Measurements from ENCODE around the gene GNAI1.

The GNAI1 gene

GRCh38 chr7:80093349-80093748, 41.3 kb upstream of the GNAI1 start:
- CTCF ChIA-PET = interaction anchor here (1.0 to 2.3 kb wide), 3 partner anchors 15 to 299 kb away, joined by 4 to 8 read pairs (median 5); no protein-coding TSS in a partner anchor
- DNase-seq (ENCODE audit: low read depth, low spot score) = no peak
- TF ChIP-seq CTCF (IDR thresholded peaks at IDR 0.05; ENCODE audit: insufficient read depth, low read length, missing control alignments) = no peak
- POLR2A ChIA-PET = no interaction called here
- no peak overlapping the region for H3K4me3 ChIP-seq (ENCODE audit: low read depth, low read length)

- no peak overlapping the region for H3K4me3 ChIP-seq (ENCODE audit: low read depth, low read length)
- CTCF ChIA-PET = interaction anchor here (0.6 to 5.4 kb wide), 20 partner anchors 8 to 974 kb away, joined by 3 to 74 read pairs (median 4); no protein-coding TSS in a partner anchor
- TF ChIP-seq CTCF (IDR thresholded peaks at IDR 0.05; ENCODE audit: insufficient read depth, low read length, missing control alignments) = peak; percentile 9
- POLR2A ChIA-PET = no interaction called here
- no peak for DNase-seq (ENCODE audit: low read depth, low spot score)
Observed at GRCh38 chr7:80095545-80095944, 39.1 kb upstream of the GNAI1 start.

DNA sequence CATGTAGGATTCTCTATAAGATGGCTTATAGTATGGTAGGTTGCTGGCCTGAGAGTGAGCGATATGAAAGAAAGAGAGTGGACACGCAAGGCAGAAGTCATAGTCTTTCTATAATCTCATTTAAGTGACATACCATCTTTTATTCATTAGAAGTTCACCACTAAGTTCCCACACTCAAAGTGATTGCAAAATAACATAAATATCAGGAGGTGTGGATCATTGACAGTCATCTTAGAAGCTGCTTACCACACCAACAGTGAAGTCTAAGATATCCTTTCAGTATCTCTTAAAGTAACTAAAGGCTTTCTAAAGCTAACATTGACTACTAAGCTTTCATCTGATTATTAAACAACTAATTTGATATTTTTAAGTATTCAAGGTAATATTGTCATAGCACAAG, 36.9 kb upstream of the GNAI1 start:
- no peak for DNase-seq (ENCODE audit: low read depth, low spot score)
- no peak overlapping the region for H3K4me3 ChIP-seq (ENCODE audit: low read depth, low read length)
- ChIA-PET POLR2A (no interaction called here), CTCF (interaction anchor here (0.9 to 5.4 kb wide), 9 partner anchors 9 to 300 kb away, joined by 3 to 74 read pairs (median 11); partner anchors contain the start of gene GNAI1)
- TF ChIP-seq CTCF (IDR thresholded peaks at IDR 0.05; ENCODE audit: insufficient read depth, low read length, missing control alignments) = no peak

GRCh38 chr7:80098795-80099194, 35.8 kb upstream of the GNAI1 start:
- POLR2A ChIA-PET = no interaction called here
- TF ChIP-seq CTCF (IDR thresholded peaks at IDR 0.05; ENCODE audit: insufficient read depth, low read length, missing control alignments) = peak; percentile 2
- CTCF ChIA-PET = interaction anchor here (1.4 to 5.4 kb wide), 5 partner anchors 10 to 293 kb away, joined by 3 to 32 read pairs (median 11); partner anchors contain the start of gene GNAI1
- H3K4me3 ChIP-seq (ENCODE audit: low read depth, low read length) = no peak overlapping the region
- no peak for DNase-seq (ENCODE audit: low read depth, low spot score)

GRCh38 chr7:80100254-80100653, 34.4 kb upstream of the GNAI1 start:
- no peak overlapping the region for H3K4me3 ChIP-seq (ENCODE audit: low read depth, low read length)
- TF ChIP-seq CTCF (IDR thresholded peaks at IDR 0.05; ENCODE audit: insufficient read depth, low read length, missing control alignments) = no peak
- ChIA-PET POLR2A (no interaction called here), CTCF (interaction anchor here (0.9 to 3.6 kb wide), 3 partner anchors 27 to 292 kb away, joined by 3 to 16 read pairs (median 4); no protein-coding TSS in a partner anchor)
- DNase-seq (ENCODE audit: low read depth, low spot score) = no peak

DNA sequence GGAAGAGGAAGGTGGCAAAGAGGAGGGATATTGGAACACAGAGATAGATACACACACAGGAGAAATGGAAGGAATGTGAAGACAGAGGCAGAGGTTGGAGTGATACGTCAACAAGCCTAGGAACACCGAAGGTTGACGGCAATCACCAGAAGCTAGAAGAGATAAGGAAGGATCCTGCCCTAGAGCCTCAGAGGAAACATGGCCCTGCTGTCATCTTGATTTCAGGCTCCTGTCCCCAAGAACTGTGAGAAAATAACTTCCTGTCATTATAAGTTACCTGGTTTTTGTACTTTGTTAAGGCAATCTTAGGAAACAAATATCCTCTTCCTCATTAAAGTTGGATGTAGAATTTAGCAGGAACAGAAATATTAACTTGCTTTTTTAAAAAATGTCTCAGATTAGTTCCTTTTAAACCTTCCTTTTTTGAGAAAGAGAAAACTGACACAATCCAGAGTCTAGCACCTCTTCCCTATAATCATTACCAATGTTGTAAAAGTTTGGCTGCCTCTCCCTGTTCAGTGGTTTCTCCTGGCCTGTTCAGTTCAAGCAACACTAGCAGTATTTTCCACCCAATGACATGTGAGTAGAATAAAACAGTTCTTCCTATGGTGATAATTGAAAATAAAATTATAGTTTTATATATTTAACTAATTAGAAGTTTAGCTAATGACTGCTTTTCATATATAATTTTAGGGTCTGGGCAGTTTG, 28.8 kb upstream of the GNAI1 start:
- CTCF ChIA-PET = interaction anchor here (2.9 kb wide), 1 partner anchor 9 kb away, joined by 24 read pairs; no protein-coding TSS in a partner anchor
- POLR2A ChIA-PET = no interaction called here
- no peak for DNase-seq (ENCODE audit: low read depth, low spot score)
- no peak overlapping the region for H3K4me3 ChIP-seq (ENCODE audit: low read depth, low read length)
- TF ChIP-seq CTCF (IDR thresholded peaks at IDR 0.05; ENCODE audit: insufficient read depth, low read length, missing control alignments) = no peak

Data from AG04449 (cell line).